ENCODE results near the gene FGA.

FGA gene

DNA sequence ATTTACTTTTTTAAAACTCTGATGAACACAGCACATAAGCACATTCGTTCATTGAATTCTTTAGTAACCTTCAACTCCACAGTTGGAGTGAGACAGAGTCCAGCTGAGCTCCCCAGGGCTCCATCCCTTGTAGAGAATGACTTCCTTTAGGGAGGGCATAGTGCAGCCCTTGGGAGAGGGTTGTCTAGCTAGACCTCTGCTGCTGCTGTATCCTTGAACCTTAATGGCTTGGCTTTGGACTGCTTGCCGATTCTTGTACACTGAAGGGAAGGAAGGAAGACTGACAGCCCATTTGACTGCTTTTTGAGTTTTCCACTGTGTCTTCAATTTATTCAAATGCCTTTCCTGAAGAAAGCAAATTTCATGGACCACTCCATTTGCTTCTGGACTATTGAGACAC lies 41.3 kb upstream of the FGA start:
- TF ChIP-seq TOX (CRISPR knock-in tag; IDR thresholded peaks at IDR 0.05; ENCODE audit: borderline replicate concordance) (no peak), ESRRG (CRISPR knock-in tag; IDR thresholded peaks at IDR 0.05) (no peak), ZFP3 (CRISPR knock-in tag; IDR thresholded peaks at IDR 0.05) (no peak), BACH2 (CRISPR knock-in tag; IDR thresholded peaks at IDR 0.05; ENCODE audit: borderline replicate concordance) (no peak), GLIS3 (CRISPR knock-in tag; IDR thresholded peaks at IDR 0.05) (no peak), PPARA (CRISPR knock-in tag; IDR thresholded peaks at IDR 0.05; ENCODE audit: borderline replicate concordance) (no peak), TCF4 (CRISPR knock-in tag; IDR thresholded peaks at IDR 0.05; ENCODE audit: borderline replicate concordance) (no peak), ARNTL (CRISPR knock-in tag; IDR thresholded peaks at IDR 0.05; ENCODE audit: borderline replicate concordance, low read depth) (no peak), ZNF565 (CRISPR knock-in tag; conservative IDR thresholded peaks at IDR 0.05; ENCODE audit: low read depth) (no peak), RARB (CRISPR knock-in tag; IDR thresholded peaks at IDR 0.05) (no peak), ZC3H10 (CRISPR knock-in tag; IDR thresholded peaks at IDR 0.05) (no peak)
- TF ChIP-seq, protein P1, sequence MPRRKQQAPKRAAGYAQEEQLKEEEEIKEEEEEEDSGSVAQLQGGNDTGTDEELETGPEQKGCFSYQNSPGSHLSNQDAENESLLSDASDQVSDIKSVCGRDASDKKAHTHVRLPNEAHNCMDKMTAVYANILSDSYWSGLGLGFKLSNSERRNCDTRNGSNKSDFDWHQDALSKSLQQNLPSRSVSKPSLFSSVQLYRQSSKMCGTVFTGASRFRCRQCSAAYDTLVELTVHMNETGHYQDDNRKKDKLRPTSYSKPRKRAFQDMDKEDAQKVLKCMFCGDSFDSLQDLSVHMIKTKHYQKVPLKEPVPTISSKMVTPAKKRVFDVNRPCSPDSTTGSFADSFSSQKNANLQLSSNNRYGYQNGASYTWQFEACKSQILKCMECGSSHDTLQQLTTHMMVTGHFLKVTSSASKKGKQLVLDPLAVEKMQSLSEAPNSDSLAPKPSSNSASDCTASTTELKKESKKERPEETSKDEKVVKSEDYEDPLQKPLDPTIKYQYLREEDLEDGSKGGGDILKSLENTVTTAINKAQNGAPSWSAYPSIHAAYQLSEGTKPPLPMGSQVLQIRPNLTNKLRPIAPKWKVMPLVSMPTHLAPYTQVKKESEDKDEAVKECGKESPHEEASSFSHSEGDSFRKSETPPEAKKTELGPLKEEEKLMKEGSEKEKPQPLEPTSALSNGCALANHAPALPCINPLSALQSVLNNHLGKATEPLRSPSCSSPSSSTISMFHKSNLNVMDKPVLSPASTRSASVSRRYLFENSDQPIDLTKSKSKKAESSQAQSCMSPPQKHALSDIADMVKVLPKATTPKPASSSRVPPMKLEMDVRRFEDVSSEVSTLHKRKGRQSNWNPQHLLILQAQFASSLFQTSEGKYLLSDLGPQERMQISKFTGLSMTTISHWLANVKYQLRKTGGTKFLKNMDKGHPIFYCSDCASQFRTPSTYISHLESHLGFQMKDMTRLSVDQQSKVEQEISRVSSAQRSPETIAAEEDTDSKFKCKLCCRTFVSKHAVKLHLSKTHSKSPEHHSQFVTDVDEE (CRISPR knock-in tag; IDR thresholded peaks at IDR 0.05) = no peak
- TF ChIP-seq, protein P2, sequence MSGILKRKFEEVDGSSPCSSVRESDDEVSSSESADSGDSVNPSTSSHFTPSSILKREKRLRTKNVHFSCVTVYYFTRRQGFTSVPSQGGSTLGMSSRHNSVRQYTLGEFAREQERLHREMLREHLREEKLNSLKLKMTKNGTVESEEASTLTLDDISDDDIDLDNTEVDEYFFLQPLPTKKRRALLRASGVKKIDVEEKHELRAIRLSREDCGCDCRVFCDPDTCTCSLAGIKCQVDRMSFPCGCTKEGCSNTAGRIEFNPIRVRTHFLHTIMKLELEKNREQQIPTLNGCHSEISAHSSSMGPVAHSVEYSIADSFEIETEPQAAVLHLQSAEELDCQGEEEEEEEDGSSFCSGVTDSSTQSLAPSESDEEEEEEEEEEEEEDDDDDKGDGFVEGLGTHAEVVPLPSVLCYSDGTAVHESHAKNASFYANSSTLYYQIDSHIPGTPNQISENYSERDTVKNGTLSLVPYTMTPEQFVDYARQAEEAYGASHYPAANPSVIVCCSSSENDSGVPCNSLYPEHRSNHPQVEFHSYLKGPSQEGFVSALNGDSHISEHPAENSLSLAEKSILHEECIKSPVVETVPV (CRISPR knock-in tag; IDR thresholded peaks at IDR 0.05) = no peak
- TF ChIP-seq, protein P3, sequence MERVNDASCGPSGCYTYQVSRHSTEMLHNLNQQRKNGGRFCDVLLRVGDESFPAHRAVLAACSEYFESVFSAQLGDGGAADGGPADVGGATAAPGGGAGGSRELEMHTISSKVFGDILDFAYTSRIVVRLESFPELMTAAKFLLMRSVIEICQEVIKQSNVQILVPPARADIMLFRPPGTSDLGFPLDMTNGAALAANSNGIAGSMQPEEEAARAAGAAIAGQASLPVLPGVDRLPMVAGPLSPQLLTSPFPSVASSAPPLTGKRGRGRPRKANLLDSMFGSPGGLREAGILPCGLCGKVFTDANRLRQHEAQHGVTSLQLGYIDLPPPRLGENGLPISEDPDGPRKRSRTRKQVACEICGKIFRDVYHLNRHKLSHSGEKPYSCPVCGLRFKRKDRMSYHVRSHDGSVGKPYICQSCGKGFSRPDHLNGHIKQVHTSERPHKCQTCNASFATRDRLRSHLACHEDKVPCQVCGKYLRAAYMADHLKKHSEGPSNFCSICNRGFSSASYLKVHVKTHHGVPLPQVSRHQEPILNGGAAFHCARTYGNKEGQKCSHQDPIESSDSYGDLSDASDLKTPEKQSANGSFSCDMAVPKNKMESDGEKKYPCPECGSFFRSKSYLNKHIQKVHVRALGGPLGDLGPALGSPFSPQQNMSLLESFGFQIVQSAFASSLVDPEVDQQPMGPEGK (CRISPR knock-in tag; IDR thresholded peaks at IDR 0.05; ENCODE audit: borderline replicate concordance) = no peak
- no peak for ATAC-seq

DNA sequence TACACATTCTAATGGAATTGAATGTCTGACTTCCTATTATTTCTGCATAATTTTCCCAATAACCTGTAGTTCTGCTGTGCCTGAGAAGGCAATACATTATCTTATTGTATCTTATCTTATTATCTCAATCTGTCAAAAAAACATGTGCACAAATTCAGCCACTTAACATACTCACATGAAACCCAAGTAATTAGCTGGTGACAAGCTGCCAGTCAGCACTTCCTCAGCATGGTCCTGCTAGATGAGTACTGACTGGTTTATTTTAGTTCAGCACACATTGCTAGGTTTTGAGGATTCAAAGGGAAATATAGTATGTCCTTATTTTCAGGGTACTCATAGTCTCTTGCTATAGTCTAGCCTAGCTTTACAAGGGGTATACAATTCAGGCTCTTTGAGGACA lies 39.8 kb upstream of the FGA start:
- TF ChIP-seq OSR1 (CRISPR knock-in tag; IDR thresholded peaks at IDR 0.05) (no peak), PPARA (CRISPR knock-in tag; IDR thresholded peaks at IDR 0.05; ENCODE audit: borderline replicate concordance) (no peak), ZNF565 (CRISPR knock-in tag; conservative IDR thresholded peaks at IDR 0.05; ENCODE audit: low read depth) (no peak), SNAI2 (CRISPR knock-in tag; IDR thresholded peaks at IDR 0.05) (no peak), RARB (CRISPR knock-in tag; IDR thresholded peaks at IDR 0.05) (no peak), ISL1 (CRISPR knock-in tag; IDR thresholded peaks at IDR 0.05) (no peak), ZFP30 (CRISPR knock-in tag; IDR thresholded peaks at IDR 0.05) (no peak)
- TF ChIP-seq, protein P4, sequence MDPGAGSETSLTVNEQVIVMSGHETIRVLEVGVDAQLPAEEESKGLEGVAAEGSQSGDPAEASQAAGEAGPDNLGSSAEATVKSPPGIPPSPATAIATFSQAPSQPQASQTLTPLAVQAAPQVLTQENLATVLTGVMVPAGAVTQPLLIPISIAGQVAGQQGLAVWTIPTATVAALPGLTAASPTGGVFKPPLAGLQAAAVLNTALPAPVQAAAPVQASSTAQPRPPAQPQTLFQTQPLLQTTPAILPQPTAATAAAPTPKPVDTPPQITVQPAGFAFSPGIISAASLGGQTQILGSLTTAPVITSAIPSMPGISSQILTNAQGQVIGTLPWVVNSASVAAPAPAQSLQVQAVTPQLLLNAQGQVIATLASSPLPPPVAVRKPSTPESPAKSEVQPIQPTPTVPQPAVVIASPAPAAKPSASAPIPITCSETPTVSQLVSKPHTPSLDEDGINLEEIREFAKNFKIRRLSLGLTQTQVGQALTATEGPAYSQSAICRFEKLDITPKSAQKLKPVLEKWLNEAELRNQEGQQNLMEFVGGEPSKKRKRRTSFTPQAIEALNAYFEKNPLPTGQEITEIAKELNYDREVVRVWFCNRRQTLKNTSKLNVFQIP (CRISPR knock-in tag; IDR thresholded peaks at IDR 0.05; ENCODE audit: borderline replicate concordance, low read depth) = no peak
- ATAC-seq = no peak

DNA sequence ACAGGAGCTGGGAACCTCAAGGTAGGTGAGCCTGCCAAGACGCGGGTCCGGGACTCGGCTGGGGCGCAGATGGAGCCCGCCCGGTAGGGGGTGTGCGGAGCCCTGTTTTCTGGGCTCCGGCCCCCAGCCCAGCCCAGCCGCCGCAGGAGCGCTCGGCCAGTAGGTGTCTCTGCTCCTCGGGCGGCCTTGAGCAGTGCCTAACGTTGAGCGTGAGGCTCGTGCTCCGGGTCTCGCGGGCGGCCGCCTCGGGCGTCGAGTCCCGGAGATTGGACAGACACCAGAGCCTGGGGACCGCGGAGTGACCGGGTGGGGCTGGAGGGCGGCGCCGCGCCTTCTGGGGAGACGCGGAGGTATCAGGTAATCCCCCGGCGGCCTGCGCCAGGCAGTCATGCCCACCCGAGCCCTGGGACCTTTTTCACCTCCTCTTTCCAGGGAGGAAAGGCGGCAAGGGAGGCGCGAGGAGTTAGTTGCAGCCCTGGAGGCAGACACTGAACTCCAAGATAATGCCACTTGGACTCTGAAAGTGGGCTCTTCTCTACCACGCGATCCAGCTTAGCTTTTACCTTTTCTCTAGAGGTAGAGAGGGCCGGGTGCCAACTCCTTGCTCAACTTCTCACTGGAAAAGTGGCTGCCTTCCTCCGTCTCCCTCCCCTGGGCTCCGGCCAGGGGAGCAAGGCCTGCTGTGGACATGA lies 36.4 kb upstream of the FGA start:
- ATAC-seq = peak; percentile 96
- TF ChIP-seq ZFP3 (CRISPR knock-in tag; IDR thresholded peaks at IDR 0.05) (no peak), ZNF8 (CRISPR knock-in tag; IDR thresholded peaks at IDR 0.05) (no peak), ZFP30 (CRISPR knock-in tag; IDR thresholded peaks at IDR 0.05) (no peak), ISL1 (CRISPR knock-in tag; IDR thresholded peaks at IDR 0.05) (no peak), CSDC2 (CRISPR knock-in tag; IDR thresholded peaks at IDR 0.05) (no peak), TOX (CRISPR knock-in tag; IDR thresholded peaks at IDR 0.05; ENCODE audit: borderline replicate concordance) (no peak), GLIS3 (CRISPR knock-in tag; IDR thresholded peaks at IDR 0.05) (no peak), ESRRG (CRISPR knock-in tag; IDR thresholded peaks at IDR 0.05) (no peak), SNAI2 (CRISPR knock-in tag; IDR thresholded peaks at IDR 0.05) (no peak), ARNTL (CRISPR knock-in tag; IDR thresholded peaks at IDR 0.05; ENCODE audit: borderline replicate concordance, low read depth) (no peak)
- TF ChIP-seq, protein P1 (CRISPR knock-in tag; IDR thresholded peaks at IDR 0.05) = no peak
- TF ChIP-seq, protein P5, sequence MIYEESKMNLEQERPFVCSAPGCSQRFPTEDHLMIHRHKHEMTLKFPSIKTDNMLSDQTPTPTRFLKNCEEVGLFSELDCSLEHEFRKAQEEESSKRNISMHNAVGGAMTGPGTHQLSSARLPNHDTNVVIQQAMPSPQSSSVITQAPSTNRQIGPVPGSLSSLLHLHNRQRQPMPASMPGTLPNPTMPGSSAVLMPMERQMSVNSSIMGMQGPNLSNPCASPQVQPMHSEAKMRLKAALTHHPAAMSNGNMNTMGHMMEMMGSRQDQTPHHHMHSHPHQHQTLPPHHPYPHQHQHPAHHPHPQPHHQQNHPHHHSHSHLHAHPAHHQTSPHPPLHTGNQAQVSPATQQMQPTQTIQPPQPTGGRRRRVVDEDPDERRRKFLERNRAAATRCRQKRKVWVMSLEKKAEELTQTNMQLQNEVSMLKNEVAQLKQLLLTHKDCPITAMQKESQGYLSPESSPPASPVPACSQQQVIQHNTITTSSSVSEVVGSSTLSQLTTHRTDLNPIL (CRISPR knock-in tag; IDR thresholded peaks at IDR 0.05; ENCODE audit: low read depth) = no peak
- TF ChIP-seq, protein P4 (CRISPR knock-in tag; IDR thresholded peaks at IDR 0.05; ENCODE audit: borderline replicate concordance, low read depth) = no peak

All from SK-N-SH treated with all-trans-retinoic acid at 6 μM for 48 hours (cell line).